GM19438 (cell line): ENCODE measurements around the gene CSH1.
"Not testable (repeated sequence)": the region's sequence is repeated elsewhere in the genome, so short reads cannot be mapped to it uniquely, and the experiment has no call there.

ENCODE experiments used
- ATAC-seq: cut with Tn5 transposase; IDR thresholded peaks from one replicate; pipeline ENCODE4 v1.9.1; 2021; ENCODE audit warnings: low read depth; ENCODE audit not compliant: unreplicated experiment

The CSH1 gene

DNA sequence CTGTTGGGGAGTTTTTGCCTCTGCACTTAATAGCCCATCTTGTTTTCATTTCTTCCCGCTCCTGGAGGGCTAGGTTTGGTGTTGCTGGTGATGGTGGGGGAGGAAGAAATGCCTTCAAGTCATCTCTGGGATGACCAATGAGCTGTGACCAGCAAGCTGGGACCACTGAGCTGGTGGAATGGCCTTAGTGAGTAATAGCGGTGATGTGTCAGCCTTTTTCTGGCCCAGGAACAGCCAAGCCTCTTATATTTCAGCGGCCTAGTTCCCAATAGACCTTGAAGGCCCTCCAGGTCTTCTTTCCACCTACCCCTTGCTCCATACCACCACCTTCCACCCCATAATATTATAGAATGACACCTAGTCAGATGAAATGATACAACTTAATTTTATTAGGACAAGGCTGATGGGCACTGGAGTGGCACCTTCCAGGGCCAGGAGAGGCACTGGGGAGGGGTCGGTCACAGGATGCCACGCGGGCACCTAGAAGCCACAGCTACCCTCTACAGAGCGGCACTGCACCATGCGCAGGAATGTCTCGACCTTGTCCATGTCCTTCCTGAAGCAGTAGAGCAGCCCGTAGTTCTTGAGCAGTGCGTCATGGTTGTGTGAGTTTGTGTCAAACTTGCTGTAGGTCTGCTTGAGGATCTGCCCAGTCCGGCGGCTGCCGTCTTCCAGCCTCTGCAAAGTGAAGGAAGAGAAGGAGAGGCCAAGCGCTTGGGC lies 24.6 kb downstream of the CSH1 start:
- ATAC-seq, result not testable (repeated sequence)

DNA sequence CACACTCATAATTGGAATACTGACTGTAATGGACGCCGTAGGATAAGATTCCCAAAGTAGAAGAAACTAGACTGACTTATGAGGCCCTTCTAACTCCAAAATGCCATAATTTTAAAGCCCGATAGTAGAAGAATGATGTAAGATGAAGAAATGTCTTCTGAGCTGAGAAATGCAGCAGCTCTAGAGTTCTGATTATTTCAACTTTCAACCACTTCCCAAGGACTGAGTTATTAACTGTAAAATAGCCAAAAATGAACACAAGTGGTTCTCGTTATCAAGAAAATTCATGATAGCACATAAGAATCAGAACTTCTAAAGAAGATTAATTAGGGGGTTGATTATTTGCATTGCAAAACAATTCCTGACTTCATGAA lies 26.1 kb downstream of the CSH1 start:
- ATAC-seq, result not testable (repeated sequence)

DNA sequence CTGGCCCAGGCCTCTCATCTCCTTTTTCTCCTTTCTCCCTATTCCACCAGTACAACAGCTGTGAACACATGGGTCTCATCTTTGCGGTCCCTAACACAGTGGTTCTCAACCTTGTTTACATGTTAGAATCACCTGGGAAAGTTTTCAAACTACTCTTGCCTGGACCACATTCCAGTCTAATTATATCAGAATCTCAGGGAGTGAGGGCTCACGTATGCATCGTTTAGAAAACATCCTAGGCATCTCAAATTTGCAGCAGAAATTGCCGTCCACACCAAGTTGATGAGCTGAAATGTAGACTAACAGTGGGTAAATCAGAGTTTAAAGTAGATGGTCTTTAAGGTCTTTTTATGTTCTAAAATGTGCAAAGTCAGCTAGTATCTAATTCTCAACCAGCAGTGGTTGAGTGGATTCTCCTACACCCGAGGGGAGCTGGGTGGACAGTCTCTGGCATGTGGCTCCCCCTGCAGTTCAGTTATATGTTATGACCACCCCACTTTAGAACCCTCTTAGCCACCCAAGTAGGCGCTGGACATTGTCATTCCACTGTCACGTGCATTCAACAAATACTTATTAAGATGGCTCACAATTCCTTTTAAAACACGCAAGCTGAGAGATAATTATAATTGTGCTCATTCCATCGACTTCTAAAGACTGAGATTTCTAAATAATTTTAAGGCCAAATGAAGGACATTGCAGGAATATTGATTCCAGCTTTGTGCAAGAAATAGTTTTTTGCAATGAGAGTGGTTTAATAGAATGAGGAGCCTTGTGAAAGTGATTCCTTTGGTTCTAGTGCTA lies 26.7 kb downstream of the CSH1 start:
- ATAC-seq, result not testable (repeated sequence)

DNA sequence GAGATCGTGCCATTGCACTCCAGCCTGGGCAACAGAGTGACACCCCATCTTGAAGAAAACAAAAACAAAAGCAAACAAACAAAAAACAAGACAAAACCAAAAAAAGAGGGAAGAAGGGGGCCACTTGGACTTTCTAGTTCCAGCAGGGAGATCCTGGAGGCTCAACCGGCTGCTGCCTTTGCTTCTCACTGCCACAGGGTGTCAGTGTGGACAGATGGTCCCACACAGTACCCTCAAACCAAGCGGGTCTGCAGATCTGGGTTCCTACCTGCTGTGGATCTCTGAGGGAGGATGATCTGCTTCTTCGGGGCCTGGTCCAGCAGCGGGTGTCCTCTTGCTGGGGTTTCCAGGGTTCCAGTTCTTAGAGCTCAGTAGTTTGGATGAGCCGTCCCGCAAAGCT lies 29.7 kb downstream of the CSH1 start:
- not testable (repeated sequence) for ATAC-seq

DNA sequence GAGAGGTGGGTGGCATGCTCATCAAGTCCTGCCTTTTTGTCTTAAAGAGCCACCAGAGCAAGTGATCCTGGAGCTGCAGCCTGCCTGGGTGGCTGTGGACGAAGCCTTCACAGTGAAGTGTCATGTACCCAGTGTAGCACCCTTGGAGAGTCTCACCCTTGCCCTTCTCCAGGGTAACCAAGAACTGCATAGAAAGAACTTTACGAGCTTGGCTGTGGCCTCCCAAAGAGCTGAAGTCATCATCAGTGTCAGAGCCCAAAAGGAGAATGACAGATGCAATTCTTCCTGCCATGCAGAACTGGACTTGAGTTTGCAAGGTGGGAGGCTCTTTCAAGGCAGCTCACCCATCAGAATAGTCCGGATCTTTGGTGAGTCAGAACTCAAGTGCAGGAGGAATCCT lies 37.1 kb downstream of the CSH1 start:
- ATAC-seq, result no peak

DNA sequence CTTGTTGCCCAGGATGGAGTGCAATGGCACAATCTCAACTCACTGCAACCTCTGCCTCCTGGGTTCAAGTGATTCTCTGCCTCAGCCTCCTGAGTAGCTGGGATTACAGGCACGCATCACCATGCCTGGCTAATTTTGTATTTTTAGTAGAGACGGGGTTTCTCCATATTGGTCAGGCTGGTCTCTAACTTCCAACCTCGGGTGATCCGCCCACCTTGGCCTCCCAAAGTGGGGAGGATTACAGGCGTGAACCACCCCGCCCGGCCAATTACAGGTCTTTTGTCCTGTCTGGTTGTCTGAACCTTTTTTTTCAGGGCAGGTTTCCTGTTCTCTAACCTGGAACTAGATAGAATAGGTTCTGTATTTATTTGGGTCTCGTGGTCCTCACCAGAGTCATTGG lies 39.9 kb downstream of the CSH1 start:
- not testable (repeated sequence) for ATAC-seq

DNA sequence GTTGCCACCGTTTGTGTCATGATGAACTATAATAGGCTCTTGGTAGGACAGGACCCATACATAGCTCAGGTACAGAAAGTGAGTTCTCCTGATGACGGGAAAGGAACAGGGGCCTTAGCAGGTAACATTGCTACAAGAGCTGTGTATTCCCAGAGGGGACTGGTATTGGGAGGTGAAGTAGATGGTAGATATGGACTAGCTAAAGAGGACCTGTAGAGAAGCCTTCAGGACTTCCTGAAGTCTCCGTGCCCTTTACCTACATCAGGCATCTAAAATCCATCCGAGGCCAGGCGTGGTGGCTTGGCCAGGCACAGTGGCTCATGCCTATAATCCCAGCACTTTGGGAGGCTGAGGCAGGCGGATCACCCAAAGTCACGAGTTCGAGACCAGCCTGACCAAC lies 41.2 kb downstream of the CSH1 start:
- ATAC-seq, result no peak

DNA sequence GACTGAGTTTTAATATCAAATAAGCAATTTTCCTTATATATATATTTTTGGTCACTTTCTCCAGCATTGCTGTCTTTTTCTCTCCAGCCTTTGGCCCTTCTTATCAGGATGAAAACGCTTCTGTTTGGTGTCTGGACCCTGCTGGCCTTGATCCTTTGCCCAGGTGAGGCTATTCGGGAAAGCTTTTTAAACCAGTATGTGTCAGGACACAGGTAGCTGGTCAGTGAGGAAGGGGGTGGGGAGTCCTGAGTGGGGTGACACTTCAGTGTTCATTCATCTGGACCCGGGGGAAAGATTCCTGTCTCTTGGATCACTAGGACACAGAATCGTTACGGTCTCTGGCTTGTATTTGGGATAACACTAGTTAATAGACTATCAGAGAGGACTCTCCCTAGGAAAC lies 41.7 kb downstream of the CSH1 start:
- no peak for ATAC-seq

DNA sequence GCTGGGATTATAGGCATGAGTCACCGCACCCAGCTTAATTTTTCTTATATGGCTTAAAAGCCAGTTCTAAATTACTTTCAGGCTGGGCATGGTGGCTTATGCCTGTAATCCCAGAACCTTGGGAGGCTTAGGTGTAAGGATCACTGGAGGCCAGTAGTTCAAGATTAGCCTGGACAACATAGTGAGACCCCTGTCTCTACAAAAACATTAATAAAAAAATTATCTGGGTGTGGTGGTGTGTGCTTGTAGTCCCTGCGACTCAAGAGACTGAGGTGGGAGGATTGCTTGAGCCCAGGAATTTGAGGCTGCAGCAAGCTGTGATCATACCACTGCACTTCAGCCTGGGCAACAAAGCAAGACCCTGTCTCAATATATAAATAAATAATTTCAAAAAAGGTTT lies 43.1 kb downstream of the CSH1 start:
- ATAC-seq, result no peak

DNA sequence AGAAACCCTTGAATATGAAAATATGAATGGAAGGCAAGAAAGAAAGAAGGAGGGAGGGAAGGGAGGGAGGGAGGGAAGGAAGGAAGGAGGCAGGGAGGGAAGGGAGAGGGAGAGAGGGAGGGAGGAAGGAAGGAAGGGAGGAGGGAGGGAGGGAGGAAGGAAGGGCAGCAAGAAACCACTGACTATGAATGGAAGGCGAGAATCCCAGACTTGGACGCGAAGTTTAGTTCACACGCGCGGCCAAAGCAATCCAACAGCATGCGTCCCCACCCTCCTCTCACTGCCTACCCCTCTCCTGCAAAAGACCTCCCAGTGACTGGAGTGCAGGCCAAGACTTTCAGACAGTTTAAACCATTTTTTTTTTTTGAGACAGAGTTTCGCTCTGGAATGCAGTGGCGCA lies 46.0 kb downstream of the CSH1 start:
- no peak for ATAC-seq

DNA sequence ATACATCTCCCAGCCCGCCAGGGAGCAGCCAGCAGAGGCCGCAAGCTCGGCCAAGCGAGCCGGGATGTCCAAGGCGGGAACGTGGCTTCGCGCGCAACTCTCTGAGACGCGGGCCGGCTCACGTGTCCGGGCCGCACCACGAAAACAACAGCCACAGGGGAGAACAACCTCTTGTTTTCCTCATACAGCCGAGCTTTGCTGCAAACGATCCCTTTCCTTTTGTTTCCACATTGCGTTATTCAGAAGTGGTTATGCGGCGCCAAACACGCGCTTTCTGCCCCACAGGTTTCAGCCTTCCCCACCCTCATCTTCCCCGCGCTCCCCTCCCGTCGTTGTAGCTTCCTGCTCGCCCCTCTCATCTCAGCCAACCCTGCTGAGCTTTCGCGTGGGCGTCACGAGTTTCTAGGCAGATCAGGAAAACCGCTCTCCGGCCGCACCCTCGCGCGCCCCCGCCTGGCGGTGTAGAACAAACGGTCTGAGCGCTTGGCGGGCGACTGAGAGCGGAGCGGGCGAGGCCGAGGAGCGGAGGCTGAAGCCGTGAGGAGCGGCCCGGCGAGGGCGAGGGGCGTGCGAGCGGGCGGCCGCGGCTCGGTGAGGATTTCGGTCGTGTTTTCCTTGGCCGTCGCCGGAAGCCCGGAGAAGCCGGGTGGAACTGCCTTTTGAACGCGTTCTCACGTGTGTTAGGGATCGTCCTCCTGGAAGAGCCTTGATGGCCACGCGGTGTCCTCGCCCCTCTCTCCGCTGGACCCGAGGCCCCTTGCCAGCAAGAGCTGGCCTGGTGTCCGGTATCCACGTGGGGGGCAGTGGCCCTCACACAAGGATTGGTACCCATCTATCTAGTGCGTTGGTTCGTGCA lies 47.3 kb downstream of the CSH1 start:
- ATAC-seq, result peak; percentile 94

DNA sequence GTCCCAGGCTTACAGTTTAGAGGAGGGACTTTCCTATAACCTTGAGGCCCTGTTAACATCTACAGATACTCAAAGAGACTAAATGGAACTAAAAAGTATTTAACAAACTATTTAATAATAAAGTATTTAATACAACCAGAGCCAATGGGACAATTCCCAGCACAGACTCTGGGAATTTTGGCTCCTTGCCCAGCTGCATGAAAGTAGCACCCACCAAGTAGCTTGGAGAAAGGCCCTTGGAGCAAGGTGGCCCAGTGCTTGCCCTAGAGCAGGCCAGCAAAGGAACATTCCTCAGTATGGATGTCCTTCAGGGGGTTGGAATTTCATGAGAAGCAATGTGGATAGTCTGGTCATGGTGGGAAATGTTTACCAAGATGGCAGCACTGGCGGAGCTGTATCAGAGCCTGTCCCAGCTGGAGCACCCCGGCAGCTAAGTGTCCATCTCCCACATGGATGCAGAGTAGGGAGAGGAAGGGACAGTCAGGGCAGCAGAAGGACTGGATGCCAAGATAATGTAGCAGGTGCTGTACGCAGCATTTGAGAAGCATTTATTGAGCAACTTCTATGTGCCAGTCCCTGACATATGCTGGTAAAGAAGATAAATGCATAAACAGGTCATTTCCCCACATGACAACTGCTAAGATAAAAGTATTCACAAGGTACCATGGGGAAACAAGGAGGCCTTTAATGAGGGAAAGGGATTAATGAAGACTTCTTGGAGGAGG lies 48.7 kb downstream of the CSH1 start:
- ATAC-seq, result no peak

DNA sequence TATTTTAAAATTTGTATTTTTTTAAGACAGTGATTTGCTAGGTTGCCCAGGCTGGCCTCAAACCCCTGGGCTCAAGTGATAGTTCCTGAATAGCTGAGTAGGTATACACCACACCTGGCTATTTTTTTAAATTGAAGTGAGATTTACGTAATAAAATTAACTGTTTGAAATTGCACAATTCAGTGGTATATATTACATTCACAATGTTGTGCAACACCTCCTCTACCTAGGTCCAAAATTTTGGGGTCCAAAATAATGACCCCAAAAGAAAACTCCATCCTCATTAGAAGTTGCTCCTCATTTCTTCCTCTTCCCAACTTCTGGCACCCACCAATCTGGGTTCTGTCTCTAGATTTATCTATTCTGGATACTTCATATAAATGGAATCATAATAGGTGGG lies 50.9 kb downstream of the CSH1 start:
- ATAC-seq, result no peak
